Neural progenitor cell (in vitro differentiated cells): ENCODE data around the gene PRELP.

Experiments
- CTCF ChIP-seq: fragments of 200-600 bp; sonication (generic); IDR thresholded peaks from 2 replicates; pipeline ENCODE4 v1.5.1; 2017; ENCODE audit warnings: antibody characterized with exemption, mild to moderate bottlenecking
- EZH2 ChIP-seq: fragments of 200-600 bp; sonication (generic); IDR thresholded peaks from 2 replicates; pipeline ENCODE4 v1.6.1; 2017; ENCODE audit warnings: antibody characterized with exemption, mild to moderate bottlenecking, moderate library complexity
- EZH2phosphoT487 ChIP-seq: fragments of 200-600 bp; sonication (generic); IDR thresholded peaks from 2 replicates; pipeline ENCODE4 v1.6.1; 2017; ENCODE audit warnings: antibody characterized with exemption

DNA sequence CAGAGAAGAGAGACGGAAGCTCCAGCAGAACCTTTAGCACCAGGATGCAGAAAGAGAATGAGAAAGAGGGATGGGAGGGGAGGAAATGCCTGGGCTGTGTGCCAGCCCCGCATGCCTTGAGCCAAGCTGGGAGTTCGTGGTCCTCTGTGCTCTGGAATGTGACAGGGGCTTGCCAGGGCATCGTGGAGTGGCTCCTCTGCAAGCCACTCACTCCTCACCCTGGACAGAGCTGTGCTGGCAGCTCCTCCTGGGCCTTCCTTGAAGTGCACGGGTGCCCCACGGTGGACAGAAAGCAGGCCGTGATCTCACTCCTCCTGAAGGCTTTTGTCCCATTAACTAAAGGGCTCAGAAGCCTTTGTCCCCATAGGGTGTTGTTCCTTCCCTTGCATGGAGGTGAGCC is 34.8 kb upstream of the PRELP start:
- TF ChIP-seq CTCF (peak; percentile 38), EZH2phosphoT487 (no peak), EZH2 (no peak)
